AG10803 (cell line): ENCODE data around the gene NLN.
"Not testable (repeated sequence)": the region's sequence is repeated elsewhere in the genome, so short reads cannot be mapped to it uniquely, and the experiment has no call there.

Experiments used
- DNase-seq: peaks from one replicate; pipeline ENCODE4 v3.0.0; 2010; ENCODE audit warnings: low read depth
- H3K4me3 ChIP-seq: 2 replicates; pipeline ENCODE4 v1.5.1; 2011; ENCODE audit warnings: mild to moderate bottlenecking, low read length, control low read depth
- TF ChIP-seq, protein P1 (sequence below): conservative IDR thresholded peaks from 2 replicates; pipeline ENCODE4 v1.5.1; 2011; ENCODE audit warnings: mild to moderate bottlenecking, low read length, control low read depth, inconsistent platforms

NLN gene

DNA sequence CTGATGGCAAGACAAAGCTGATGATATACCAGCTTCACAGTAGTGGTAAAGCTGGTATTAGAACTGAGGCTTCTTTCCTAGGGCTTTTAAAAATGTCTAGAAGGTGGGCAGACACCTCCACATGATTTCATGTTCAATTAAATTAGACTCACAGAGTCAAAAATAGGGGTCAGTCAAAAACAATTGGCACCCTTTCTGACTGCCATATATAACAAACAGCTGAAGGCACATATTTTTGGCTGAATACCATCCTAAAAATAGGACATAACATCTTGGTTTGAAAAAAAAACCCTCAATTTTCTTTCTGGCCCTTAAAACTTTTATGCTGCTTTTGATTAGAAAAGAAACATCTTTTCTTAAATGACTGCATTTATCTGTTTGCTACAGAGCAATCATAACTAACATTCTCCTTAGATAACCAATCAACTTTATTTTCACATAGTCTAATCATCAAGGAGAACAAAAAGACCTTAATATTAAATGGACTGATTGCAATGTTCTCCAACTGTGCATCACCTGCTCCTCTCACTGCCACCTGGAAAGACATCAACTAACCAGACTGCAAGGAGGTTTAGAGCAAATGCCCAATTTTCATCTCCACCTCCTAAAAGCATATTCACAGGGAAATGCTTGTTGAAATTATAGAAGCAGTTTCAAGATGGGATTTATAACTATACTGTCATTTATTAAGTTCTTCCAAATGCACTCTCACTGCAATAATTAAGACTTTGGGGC is 3.3 kb upstream of the NLN start:
- TF ChIP-seq, protein P1, sequence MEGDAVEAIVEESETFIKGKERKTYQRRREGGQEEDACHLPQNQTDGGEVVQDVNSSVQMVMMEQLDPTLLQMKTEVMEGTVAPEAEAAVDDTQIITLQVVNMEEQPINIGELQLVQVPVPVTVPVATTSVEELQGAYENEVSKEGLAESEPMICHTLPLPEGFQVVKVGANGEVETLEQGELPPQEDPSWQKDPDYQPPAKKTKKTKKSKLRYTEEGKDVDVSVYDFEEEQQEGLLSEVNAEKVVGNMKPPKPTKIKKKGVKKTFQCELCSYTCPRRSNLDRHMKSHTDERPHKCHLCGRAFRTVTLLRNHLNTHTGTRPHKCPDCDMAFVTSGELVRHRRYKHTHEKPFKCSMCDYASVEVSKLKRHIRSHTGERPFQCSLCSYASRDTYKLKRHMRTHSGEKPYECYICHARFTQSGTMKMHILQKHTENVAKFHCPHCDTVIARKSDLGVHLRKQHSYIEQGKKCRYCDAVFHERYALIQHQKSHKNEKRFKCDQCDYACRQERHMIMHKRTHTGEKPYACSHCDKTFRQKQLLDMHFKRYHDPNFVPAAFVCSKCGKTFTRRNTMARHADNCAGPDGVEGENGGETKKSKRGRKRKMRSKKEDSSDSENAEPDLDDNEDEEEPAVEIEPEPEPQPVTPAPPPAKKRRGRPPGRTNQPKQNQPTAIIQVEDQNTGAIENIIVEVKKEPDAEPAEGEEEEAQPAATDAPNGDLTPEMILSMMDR = no peak
- no peak for DNase-seq
- no peak overlapping the region for H3K4me3 ChIP-seq

GRCh38 chr5:65721050-65721719 is 820 bp upstream of the NLN start:
- TF ChIP-seq, protein P1 = no peak
- DNase-seq = peak; percentile 70
- peak overlapping the region; percentile 92 for H3K4me3 ChIP-seq

DNA sequence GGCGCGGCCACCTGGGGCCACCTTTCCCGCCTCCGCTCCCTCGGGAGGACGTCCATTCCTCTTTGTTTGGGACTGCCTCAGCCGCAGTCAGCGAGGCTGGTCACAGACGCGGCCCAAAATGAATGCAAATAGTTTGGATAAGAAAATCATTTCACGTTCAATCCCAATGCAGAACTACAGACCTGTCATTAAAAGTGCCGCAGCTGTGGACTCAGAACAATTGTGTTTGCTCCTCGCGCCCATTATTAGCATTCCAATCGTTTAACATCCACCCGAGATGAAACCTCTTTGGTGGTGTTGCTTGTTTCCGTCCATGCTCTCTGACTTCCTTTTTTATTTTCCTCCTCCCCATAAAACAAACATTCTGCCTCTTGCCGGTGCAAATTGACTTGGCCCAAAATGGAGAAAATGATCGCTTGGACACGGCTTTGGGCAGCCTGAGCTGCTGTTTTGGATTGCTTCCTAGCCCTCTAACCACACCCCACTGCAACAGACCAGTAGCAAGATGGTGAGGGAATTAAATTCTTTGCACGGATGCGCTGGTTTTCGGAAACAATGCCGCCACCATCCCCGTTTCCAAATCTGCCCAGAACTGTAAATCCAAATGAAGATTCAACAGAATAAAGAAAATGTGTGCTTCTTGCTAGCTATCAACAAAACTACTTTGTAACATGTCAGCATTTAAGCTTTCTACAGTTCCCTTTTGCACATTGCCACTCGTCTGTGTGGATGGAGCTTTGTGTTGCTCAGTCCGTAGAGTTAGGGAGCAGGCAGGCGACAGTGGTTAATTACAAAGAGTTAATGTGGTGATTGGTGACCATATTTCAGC is 784 bp downstream of the NLN start:
- H3K4me3 ChIP-seq = peak overlapping the region; percentile 87
- TF ChIP-seq, protein P1 = no peak
- peak; percentile 77 for DNase-seq

DNA sequence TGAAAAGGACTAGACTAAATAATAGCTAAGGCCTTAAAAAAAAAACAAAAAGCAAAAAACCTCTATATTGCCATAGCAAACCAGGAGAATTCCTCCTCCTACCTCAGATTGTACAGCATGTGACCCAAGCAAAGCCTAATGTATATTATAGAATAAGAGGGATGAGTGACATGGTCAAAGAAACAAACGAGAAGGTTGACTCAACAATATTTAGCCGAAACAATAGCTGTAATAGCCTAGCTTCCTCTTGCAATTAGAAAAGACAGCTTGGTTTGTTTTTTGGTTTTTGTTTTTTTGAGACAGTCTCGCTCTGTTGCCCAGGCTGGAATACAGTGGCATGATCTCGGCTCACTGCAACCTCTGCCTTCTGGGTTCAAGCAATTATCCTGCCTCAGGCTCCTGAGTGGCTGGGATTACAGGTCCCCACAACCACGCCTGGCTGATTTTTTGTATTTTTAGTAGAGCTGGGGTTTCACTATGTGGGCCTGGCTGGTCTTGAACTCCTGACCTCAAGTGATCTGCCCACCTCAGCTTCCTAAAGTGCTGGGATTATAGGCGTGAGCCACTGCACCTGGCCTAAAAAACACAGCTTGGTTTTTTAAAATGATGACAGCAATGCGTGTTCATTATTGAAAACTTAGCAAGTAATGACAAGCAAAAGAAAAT is 5.6 kb downstream of the NLN start:
- TF ChIP-seq, protein P1 = no peak
- no peak for DNase-seq
- H3K4me3 ChIP-seq = no peak overlapping the region

GRCh38 chr5:65728218-65728617 is 6.2 kb downstream of the NLN start:
- H3K4me3 ChIP-seq = no peak overlapping the region
- DNase-seq = no peak
- TF ChIP-seq, protein P1 = no peak

GRCh38 chr5:65730910-65731309 is 8.9 kb downstream of the NLN start:
- TF ChIP-seq, protein P1 = no peak
- peak; percentile 36 for DNase-seq
- H3K4me3 ChIP-seq = no peak overlapping the region

GRCh38 chr5:65732046-65732445 is 10.0 kb downstream of the NLN start:
- not testable (repeated sequence) for DNase-seq, H3K4me3 ChIP-seq

- not testable (repeated sequence) for DNase-seq, H3K4me3 ChIP-seq
Observed at GRCh38 chr5:65734196-65734775, 12.3 kb downstream of the NLN start.
